ENCODE data around the gene EPYC.

The EPYC gene

DNA sequence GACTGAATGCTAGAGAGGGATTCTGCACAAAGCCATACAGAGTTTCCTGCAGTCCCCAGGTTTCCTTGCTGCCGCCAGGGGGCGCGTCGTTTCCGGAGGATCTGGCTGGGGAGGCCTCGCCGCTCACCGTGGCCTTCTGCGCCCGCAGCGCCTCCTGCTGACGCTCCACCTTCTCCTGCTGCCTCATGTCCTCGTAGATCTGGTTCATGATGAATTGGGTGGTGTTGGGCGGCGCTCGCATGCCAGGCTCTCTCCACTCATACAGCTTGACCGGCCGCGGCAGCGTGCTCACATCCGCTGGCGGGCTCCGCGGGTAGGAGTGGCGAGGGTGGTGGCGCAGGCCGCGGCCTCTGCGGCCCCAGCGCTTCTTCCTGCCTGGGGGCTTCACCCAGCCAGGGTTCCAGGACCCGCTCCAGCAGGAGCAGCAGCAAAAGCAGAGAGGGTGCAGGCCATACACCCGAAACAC is 50.8 kb downstream of the EPYC start:
- no peak for DNase-seq

DNA sequence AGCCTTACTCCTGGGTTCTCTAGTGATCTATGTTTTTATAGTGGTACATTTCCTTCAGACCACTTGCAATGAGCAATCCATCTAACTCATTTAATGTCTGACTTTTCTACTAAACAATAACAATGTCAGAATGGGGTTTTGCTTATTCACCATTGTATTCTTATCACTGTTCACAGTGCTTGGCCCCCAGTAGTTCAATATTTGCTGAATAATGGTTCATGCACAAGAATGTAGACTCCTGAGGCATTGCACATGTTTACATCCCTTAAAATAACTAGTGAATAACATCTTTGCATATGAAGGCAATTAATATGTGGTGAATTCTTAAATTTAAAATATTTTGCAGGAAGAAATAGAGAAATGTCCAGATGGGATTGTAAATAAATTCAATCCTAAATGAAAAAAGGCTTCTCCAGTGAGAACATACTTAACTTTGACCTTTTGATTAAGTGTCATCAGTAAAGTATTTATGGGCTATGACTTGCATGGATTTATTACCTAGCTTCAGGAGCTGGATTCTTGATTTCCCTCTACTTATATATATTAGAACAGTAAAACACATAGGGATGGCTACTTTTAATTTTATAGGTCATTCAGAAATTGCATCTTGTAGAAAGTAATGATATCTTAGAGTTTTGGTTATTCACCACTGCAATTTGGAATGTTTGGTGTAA is 53.2 kb downstream of the EPYC start:
- DNase-seq: no peak

DNA sequence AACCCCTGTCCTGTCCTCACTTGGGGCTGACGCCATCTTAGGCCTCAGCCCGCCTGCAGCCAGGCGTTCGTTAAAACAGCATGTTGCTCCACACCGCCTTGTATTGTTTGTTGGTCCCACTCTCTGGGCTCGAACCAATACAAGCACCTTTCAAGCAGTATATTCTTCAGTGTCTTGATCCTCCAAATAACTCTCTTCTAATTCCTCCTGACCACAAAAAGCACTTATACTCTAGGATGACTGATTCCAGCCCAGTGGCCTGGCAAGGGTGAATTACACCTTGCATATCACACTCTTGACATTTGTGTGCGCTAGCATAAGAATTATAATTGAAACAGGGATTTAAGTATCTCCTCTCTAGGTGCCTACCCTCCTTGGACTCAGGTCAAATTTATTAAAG is 56.9 kb downstream of the EPYC start:
- DNase-seq: no peak

DNA sequence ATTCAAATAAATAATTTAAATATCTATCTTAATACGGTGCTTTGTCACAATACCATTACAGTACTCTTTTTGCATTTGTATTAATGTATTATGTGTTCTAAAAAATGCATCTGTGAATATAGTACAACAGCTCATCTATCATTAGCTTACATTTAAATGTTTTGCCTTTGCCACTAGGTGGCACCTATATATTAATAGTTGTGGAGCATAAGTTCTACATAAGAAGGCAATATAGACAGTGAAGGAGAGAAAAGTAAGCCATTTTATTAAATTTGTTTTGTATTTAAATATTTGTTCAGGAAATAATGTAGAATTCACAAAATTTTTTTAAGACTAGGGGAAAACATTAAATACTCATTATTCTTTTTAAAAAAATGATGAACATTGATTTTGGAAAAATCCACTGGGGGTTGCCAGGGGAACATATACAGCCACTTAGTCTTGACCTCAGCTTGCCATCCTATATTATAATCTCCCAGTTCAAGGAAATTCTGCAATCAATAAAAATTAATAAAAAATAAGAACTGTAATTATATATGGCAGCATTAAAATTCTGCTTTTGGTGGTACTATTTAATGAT is 59.6 kb downstream of the EPYC start:
- DNase-seq: no peak

GRCh38 chr12:90943255-90943654 is 61.5 kb downstream of the EPYC start:
- no peak for DNase-seq

DNA sequence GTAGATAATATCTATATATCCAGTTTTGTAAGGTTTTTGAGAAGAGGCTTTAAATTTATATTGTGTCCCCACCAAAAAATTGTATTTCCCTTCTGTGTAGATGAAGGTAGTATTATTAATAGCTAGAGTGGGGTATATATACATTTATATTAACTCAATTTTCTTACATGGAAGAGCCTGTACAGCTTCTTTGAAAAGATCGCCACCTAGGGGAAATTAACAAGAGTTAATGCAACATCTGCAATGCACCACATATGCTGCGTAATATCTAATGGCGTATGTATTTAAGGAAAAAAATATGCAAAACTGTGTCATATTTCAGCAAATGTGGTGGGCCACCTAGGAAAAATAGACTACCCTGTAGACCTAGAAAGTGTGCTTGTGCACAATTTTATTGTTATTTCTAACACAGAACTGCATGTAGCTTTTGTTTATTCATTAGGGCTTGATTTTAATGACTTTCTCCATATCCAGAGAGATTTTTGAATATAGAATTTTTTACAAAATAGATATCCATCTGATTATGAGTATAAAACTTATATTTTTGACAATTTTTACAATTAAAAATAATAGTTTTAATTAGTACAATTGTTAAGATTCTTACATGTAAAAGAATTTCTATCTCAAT is 63.8 kb downstream of the EPYC start:
- DNase-seq: no peak

DNA sequence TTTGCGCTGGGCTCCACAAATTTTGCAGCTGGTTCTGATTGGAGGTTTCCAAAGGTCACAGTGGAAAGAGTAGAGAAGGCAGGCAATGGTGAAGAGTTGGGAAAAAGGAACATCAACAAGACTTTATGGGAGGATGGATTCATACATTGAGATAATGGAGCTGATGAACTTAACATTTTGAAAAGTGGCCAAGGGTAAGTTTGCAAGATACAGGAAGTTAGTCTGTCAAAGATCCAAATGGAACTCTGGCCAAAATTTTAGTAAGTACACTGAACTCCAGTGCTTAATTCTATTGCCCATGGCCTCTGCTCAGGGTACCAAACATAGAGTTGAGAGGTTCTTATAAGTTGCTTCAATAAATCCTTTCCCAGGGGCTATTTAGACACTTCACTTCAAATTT is 65.4 kb downstream of the EPYC start:
- DNase-seq: no peak

- no peak for DNase-seq
These were observed 66.3 kb downstream of the EPYC start for GRCh38 chr12:90938451-90938850.

GRCh38 chr12:90937651-90938050 is 67.1 kb downstream of the EPYC start:
- DNase-seq: no peak

DNA sequence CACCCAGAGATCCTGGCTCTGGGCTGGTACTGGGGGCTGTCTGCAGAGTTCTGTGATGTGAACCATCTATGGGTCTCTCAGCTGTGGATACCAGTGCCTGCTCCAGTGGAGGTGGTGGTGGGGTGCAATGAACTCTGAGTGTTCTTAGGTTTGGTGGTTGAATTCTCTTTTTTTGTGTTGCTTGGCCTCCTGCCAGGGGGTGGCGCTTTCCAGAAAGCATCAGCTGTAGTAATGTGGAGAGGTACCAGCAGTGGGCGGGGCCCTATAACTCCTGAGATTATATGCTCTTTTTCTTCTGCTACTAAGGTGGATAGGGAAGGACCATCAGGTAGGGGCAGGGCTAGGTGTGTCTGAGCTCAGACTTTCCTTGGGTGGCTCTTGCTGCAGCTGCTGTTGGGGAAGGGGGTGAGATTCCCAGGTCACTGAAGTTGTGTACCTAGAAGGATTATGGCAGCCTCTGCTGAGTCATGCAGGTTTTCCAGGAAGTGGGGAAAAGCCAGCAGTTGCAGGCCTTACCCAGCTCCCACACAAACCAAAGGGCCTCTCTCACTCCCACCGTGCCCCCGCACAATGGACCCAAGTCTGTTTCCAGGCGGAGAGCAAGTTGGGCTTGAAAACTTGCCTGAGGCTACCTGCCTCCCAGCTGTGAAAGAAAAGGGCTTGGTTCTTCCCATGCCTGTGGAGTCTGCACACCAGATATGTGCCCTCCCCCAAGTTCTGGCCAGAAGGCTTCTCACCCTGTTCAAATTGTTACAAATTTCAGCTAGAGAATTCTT is 68.4 kb downstream of the EPYC start:
- DNase-seq: no peak

- no peak for DNase-seq
These were observed 79.2 kb downstream of the EPYC start for GRCh38 chr12:90925562-90925961.

GRCh38 chr12:90924406-90924805 is 80.4 kb downstream of the EPYC start:
- DNase-seq: no peak

GRCh38 chr12:90922145-90922627 is 82.6 kb downstream of the EPYC start:
- DNase-seq: no peak

GRCh38 chr12:90921536-90921935 is 83.2 kb downstream of the EPYC start:
- DNase-seq: no peak

DNA sequence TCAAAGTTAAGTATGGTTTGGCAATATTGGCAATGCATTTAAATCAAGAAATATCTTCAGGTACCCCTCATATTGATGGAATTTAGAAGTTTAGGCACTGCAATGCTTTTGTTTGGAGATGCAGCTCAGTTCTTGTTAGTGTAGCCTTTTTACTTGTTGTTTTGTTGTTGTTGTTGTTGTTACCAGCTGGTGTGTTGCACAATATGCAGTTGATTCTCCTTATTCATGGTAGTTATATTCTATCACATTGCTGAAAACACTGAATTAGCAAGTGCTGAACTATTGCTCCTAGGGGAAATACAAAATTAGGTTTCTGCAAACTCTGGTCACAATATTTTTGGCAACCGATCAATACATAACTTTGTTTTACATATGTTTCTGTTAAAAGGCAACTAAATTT is 84.5 kb downstream of the EPYC start:
- no peak for DNase-seq

DNA sequence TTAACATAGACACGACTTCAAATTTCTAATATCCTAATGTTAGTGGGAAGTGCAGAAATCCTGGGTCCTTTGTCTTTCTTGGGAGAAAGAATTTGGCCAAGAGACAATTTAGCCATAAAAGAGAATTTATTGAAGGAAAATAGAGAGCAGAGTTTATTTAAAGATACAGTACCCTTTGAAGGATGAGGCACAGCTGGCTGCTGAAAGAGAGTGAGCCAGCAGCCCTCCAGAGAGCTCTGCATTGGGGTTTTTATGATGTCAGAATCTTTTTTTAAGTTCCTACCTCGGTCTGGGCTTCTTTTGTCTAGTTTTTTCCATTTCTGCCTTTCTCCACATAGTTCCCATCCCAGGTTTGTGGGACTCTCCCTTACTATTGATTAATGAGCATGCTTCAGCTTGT is 87.3 kb downstream of the EPYC start:
- no peak for DNase-seq

GRCh38 chr12:90916516-90916915 is 88.3 kb downstream of the EPYC start:
- DNase-seq: no peak

- DNase-seq: no peak
These were observed 89.4 kb downstream of the EPYC start for GRCh38 chr12:90915353-90915752.
